Activated CD4-positive, alpha-beta T cell treated with anti-CD3 and anti-CD28 coated beads, Interleukin-2, amount 50 U/mL, for 24 hours (primary cell): Measurements from ENCODE around the gene SCAF1.

Experiments used
- DNase-seq, 2 donors: peaks; one replicate each; pipeline ENCODE4 v3.0.0-alpha.2; 2020; ENCODE audit warnings: low read depth in 1 of 2, low spot score in 1 of 2

The SCAF1 gene

DNA sequence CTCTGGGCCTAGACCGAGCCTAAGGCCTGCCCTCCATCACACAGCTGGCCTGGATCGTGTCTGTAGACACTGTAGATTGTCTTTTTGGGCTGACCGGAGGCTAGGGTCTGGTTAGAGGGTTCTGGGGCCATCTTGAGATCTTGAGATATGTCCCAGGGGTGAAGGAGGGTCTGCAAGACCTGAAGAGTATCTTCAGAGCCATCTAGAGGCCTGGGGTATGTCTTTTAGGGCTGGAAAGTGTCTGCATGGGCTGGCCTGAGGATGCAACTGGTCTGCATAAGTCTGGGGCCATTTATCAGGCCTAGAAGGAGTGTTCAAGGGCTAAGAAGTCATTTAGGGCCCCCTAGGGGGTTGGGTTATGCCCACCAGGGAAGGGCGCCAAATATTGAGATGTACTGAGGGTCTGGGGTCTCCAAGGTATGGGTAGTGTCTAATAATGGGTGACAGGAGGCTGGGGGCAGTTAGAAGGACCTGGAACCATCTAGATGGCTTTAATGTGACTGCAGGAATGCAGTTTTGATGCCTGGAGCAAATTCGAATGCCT, 555 bp downstream of the SCAF1 start:
- DNase-seq = no peak

DNA sequence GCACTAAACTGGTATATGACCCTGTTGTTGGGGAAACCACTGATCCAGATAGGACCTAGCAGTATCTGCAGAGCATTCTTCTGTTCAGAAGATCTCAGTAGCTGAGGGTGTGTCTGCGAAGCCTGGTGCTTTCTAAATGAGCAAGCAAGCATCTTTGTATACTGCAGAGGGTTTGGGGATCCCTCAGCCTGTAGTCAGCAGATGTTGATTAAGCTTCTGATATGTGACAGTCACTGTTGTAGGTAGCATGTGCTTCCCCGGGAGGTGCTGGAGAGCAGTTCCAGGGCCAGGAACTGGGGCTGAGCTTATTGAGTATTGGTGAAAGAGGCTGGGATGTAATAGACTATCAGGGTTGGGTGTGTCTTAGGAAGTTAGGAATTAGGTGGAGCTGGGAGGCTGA, 1.5 kb downstream of the SCAF1 start:
- DNase-seq = no peak

DNA sequence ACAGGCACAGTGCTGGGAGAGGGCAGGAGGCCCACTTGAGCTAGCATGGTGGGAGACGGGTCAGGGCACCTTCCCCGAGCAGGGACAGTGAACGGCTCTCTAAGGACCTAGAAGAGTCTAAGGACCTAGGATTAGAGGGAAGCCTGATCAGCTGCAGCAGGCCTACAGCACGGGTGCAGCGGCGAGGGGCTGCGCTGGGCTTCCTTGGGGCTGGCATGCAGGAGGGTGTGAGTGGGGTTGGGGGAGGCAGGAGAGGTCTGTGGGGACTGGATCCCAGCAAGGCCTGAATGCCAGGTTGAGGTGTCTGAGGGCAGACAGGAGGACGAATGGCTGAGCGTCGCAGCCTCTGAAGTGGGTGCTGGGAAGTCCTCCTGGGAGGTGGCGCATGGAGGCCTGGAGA, 3.6 kb downstream of the SCAF1 start:
- no peak for DNase-seq

DNA sequence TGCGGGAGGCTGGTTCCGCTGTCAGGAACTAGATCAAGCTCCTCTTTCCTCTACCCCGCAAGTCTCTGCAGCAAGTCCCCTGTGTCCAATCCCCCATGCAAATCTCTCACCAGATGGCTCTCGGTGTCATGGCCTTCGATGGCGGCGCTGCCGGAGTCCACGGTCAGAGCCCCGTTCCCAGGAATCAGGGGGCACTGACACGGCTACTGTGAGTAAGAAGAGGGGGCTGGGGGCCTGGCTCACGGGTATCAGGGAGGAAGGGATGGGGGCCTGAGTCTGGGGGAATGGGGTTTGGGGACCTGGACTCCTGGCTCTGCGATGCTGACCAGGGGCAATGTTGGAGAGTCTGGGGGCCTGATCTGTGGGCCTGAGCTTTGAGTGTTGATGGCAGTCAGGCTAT, 4.0 kb downstream of the SCAF1 start:
- DNase-seq = no peak

DNA sequence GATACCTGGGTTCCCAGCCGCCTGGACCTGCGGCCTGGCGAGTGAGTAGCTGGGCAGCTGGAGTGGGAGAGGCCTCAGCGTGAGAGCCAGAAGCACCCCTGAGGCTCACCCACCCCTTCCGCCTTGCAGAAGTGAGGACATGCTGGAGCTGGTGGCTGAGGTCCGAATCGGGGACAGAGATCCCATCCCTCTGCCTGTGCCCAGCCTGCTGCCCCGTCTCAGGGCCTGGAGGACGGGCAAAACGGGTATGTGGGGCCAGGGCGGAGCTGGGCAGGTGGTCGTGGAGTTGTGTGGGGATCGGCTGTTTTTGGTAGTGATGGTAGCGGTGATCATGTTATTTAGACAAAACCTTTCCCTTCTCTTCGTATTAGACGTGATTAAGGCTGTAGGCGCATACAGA, 4.6 kb downstream of the SCAF1 start:
- no peak for DNase-seq

DNA sequence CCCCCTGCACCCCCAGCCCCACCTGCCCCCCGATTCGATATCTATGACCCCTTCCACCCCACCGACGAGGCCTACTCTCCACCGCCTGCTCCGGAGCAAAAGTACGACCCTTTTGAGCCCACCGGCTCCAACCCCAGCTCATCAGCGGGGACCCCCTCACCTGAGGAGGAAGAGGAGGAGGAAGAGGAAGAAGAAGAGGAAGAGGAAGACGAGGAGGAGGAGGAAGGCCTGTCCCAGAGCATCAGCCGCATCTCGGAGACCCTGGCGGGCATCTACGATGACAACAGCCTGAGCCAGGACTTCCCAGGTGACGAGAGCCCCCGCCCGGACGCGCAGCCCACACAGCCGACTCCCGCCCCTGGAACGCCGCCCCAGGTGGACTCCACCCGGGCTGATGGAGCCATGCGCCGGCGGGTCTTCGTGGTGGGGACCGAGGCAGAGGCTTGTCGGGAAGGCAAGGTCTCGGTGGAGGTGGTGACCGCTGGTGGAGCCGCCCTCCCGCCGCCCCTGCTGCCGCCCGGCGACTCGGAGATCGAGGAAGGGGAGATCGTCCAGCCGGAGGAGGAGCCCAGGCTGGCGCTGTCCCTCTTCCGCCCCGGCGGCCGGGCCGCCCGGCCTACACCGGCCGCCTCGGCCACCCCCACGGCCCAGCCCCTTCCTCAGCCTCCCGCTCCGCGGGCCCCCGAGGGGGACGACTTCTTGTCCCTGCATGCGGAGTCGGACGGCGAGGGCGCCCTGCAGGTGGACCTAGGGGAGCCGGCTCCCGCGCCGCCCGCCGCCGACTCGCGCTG, 9.2 kb downstream of the SCAF1 start:
- no peak for DNase-seq

DNA sequence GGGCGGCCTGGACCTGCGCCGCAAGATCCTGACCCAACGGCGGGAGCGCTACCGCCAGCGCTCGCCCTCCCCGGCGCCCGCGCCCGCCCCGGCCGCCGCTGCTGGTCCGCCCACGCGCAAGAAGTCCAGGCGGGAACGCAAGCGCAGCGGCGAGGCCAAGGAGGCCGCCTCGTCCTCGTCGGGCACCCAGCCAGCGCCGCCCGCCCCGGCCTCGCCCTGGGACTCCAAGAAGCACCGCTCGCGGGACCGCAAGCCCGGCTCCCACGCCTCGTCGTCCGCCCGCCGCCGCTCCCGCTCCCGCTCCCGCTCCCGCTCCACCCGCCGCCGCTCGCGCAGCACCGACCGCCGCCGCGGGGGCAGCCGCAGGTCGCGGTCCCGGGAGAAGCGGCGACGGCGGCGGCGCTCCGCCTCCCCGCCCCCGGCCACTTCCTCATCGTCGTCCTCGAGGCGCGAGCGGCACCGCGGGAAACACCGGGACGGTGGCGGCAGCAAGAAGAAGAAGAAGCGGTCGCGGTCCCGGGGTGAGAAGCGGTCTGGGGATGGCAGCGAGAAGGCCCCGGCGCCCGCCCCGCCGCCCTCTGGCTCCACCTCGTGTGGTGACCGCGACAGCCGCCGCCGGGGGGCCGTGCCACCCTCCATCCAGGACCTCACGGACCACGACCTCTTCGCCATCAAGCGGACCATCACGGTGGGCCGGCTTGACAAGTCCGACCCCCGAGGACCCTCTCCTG, 10.0 kb downstream of the SCAF1 start:
- no peak for DNase-seq

DNA sequence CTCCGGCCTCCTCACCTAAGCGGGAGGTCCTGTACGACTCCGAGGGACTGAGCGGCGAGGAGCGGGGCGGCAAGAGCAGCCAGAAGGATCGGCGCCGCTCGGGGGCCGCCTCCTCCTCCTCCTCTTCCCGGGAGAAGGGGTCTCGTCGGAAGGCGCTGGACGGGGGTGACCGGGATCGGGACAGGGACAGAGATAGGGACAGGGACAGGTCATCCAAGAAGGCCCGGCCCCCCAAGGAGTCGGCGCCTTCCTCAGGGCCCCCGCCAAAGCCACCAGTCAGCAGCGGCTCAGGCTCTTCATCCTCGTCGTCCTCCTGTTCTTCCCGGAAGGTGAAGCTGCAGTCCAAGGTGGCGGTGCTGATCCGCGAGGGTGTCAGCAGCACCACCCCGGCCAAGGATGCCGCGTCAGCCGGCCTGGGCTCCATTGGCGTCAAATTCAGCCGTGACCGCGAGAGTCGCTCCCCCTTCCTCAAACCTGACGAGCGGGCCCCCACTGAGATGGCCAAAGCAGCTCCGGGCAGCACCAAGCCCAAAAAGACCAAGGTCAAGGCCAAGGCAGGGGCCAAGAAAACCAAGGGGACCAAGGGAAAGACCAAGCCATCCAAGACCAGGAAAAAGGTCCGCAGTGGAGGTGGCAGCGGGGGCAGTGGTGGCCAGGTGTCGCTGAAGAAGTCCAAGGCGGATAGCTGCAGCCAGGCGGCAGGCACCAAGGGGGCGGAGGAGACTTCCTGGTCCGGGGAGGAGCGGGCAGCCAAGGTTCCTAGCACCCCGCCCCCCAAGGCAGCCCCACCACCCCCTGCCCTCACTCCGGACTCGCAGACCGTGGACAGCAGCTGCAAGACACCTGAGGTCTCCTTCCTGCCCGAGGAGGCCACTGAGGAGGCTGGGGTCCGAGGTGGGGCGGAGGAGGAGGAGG, 10.8 kb downstream of the SCAF1 start:
- no peak for DNase-seq

DNA sequence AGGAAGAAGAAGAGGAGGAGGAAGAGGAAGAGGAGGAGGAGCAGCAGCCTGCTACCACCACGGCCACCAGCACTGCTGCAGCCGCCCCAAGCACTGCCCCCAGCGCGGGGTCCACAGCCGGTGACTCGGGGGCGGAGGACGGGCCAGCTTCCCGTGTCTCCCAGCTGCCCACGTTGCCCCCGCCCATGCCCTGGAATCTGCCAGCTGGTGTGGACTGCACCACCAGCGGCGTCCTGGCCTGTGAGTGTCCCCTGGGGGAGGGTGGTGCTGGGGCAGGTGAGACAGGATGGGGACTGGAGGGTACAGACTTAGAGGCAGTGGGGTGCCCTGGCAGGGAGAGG, 11.4 kb downstream of the SCAF1 start:
- no peak for DNase-seq

DNA sequence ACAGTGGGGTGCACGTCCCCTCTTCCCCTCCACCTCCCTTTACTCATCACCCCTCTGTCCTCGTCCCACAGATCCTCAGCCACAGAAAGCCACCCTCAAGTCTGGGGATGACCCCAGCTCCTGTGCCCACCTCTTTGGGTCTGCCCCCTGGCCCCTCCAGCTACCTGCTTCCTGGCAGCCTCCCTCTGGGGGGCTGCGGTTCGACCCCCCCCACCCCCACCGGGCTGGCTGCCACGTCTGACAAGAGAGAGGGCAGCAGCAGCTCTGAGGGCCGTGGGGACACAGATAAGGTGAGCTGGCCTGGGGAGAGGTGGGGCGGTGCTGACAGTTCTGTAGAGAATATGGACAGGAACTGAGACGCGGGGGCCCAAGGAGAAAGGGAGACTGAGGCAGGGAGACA, 12.6 kb downstream of the SCAF1 start:
- no peak for DNase-seq

DNA sequence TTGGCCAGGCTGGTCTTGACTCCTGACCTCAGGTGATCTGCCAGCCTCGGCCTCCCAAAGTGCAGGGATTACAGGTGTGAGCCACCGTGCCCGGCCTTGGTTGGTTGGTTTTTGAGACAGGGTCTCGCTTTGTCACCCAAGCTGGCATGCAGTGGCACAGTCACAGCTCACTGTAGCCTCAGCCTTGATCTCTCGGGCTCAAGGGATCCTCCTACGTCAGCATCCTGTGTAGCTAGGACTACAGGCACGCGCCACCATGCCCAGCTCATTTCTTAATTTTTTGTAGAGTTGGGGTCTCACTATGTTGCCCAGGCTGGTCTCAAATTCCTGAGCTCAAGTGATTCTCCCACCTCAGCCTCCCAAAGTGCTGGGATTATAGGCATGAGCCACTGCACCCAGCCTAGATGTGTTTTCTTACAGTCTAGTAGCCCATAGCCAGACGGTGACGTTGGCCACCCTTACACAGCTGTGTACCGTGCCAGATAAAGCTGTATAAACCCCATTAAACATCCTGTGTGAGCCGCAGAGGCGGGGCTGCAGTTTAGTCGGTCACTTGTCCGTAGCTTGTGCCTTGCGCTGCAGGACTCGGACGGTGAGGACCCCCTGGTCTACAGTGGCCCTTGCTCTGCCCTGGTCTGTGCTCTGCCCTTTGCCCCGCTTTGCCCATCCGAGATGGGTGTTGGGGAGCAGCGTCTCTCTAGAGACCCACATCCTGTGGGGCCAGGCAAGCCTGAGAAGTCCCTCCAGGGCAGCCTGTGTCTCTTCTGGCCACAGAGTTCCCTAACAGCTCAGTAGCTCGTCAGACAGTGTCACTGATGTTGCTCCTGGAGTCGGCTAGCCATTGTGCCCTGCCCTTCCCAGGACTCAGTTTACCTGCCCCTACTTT, 13.8 kb downstream of the SCAF1 start:
- DNase-seq = no peak

DNA sequence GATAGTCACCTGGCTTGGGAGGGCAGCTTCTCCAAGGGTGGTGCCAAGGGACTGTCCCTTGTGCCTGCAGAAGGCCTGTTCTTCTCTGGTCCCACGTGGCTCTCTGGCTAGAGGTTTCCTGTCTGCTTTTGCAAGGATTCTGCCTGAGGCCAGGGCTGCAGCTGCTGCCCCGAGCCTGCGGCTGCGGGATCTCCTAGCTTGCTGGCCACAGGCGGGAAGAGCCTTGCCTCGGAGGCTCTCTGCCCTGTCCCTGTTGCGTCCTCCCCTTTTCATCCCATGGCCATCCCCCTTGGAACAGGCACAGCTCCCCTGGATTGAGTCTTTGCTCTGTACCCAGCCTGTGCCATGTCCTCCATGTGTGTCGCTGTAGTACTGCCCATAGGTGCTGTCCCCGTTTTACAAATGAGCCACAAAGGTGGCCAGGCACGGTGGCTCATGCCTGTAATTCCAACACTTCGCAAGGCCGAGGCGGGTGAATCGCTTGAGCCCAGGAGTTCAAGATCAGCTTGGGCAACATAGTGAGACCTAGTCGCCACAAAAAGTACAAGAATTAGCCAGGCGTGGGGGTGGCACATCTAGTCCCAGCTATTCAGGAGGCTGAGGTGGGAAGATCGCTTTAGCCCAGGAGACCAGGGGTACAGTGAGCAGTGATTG, 14.6 kb downstream of the SCAF1 start:
- DNase-seq = no peak

DNA sequence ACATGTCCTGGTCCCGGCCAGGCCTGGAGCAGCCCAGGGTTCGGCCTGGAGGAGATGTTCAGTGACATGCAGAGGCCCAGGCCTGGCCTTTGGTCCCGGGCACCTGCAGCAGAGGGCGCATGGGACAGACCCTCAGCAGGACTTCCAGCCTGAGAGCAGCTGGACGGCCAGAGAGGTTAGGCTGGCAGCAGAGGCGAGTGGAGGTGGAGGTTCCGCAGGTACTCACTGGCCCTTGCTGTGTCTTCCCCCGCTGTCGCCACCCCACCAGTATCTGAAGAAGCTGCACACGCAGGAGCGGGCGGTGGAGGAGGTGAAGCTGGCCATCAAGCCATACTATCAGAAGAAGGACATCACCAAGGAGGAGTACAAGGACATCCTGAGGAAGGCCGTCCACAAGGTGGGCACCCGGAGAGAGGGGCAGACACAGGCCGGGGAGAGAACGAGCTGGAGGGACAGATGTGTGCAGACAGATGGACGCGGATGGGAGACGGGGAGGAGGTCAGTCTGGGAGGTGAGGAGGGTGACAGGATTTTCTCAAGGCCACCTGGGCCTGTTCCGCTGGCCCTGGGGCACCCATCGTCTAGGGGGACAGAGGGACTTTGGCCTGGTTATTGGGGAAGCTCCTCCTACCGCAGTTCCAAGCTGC, 15.6 kb downstream of the SCAF1 start:
- DNase-seq = no peak

DNA sequence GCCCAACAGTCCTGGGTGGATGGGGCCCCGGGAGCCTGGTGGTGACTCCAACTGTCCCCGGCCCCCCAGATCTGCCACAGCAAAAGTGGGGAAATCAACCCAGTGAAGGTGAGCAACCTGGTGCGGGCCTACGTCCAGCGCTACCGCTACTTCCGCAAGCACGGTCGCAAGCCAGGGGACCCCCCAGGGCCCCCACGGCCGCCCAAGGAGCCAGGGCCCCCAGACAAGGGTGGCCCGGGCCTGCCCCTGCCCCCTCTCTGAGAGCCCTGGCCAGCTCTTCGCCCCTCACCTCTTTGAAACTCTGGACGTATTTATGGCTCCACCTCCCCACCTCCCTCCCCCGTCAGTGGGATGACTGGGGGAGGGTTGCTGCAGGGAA, 16.1 kb downstream of the SCAF1 start:
- DNase-seq = no peak

DNA sequence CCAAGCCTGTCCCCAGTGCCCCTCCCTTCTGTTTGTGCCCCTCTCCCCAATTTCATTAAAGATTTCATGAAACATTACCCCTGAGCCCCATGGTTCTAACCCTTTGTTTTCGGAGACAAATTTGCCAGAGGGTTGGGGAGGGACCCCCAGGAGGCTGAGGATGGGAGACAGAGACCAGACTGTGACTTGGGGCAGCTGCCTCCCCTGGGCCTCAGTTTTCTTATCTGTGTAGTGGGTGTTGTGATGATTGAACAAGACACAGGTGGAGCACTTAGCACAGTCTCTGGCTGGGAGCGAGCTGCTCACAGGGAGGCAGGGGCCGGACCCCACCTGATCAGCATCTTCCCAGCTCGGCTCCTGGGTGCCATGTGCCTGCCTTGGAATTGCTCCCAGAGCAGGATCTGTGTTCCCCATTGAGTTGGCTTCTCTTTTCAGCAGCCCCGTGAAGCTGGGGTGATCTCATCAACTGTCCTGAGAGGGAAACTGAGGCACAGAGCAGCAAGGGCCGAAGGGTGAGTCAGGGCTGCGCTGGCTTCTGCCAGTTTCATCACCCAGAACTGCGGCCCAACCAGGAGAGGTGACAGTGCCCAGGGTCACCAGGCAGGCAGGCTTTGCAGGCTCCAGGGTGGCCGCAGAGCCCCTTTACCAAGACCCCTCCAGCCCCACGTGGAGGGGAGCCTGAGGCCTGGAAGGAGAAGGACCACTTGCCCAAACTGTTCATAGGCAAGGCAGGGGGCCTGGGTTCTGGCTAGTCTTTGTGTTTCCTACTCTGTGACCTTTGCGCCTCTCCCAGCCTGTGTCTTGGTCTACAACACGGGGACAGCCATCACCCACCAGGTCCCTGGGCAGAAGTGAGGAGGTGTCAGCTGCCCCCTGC, 16.8 kb downstream of the SCAF1 start:
- DNase-seq = no peak

DNA sequence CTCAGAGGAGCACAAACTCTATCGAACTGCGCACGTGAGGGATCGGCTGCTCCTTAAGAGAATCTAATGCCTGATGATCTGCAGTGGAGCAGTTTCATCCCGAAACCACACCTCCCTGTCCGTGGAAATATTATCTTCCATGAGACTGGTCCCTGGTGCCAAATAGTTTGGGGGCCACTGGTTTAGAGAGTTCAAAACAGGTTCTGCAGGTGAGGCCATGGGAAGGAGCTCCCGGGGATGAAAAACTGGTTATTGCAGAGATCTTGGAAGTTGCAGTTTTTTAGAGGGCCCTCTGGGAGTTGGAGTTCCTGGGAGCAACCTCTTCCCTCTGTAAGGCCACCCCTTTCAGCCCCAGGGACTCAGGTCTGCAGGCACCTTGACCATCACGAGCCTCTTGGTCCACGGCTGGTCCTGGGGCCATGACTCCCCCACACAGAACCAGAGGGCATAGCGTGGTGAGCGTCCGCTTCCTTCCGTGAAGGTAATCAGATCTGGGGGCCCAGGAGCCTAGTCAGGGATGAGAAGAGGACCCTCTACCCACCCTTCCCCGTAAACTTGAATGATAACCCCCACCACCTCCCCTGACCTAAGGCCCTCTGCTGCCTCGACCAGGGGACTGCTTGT, 18.4 kb downstream of the SCAF1 start:
- DNase-seq = no peak

DNA sequence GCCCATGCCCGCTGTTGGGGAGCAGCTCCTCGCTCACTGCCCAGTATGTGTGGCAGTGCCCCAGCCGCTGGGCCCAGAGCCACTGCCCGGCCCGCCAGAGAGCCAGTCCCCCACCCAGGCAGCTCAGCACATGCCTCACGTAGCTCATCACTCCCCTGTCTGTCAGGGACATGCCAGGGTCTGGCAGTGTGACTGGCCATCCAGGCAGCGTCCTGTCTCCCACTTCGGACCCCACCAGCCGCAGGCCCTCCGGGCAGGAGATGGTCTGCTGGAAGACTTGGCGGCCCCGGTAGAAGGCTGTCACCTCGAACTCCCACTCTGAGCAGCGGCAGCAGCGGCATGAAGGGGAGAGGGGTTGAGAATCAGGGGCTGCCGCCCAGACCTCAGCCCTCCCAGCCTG, 20.0 kb downstream of the SCAF1 start:
- DNase-seq = no peak

DNA sequence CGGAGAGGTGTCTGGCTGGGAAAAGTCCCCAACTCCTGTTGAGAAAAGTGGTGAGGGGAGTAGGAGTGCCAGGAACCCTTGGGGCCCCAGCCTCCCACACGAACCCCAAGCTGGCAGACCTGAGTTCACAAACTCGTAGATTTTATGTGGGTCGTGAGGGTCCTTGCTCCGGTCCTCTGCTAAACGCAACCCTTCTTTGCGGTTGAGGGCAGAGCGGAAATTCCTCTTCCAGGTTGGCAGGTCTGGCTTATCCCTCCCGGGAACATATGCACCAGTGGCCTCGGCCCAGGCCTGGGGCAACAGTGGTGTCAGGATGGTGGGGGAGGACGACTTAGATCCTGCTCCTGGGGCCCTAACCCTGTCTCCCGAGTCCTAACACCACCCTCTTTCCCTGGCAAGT, 21.2 kb downstream of the SCAF1 start:
- DNase-seq = no peak
